ENCODE measurements around the gene FAM222A. TPM values are rescaled to one million over a fixed set of nuclear protein-coding genes. Genes with fewer than 3 reads are reported as not detected.

The FAM222A gene
- total and polyA plus RNA-seq, 2 of the 8 experiments (the other 6 are each of a cell fraction or from before 2014, with no cell fraction given) = 0.94 to 1.1 TPM

DNA sequence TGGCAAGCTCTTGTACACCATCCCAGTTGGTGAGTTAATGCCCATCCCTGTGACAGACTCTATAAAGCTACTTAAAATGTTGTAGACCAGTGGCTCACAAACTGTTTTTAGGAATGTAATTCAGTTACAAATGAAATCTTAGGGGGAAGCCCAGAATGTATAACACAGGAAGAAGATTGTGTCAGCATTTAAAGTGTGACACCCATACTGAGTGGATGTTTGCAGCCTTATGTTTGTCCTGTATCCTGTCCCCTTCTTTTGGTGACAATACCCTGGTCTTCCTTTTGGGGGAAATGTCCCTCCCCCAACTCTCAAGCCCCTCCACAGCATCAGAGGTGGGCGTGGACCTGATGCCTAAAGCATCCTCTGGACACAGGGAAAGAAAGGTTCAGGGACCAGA is 47.6 kb upstream of the FAM222A start (continued):
- no peak for TF ChIP-seq CHD7 (IDR thresholded peaks at IDR 0.05; ENCODE audit: insufficient replicate concordance, low read length)
- no peak for TF ChIP-seq GABPA (IDR thresholded peaks at IDR 0.05; ENCODE audit: borderline replicate concordance, insufficient read depth, low read length)
